Gastrocnemius medialis (tissue), 4 donors: Measurements from ENCODE around the gene CACNA1A. TPM values are rescaled to one million over a fixed set of nuclear protein-coding genes. Genes with fewer than 3 reads are reported as not detected.
"Not testable (repeated sequence)": the region's sequence is repeated elsewhere in the genome, so short reads cannot be mapped to it uniquely, and the experiment has no call there.

Source experiments
- ATAC-seq, 2 donors: fragments of 150-250 bp; one replicate each; pipeline ENCODE4 v1.9.1; 2016
- DNase-seq, 2 donors: peaks; one replicate each; pipeline ENCODE4 v3.0.0-alpha.2; 2019
- H3K27ac ChIP-seq, 4 donors: fragments of 200-600 bp; sonication (generic); 1 replicate in 1 of 4; 2 replicates in 3 of 4; pipeline ENCODE4 v1.5.1; 2016 to 2018; ENCODE audit warnings: mild to moderate bottlenecking in 2 of 4, moderate library complexity in 1 of 4
- H3K27me3 ChIP-seq, 3 donors: fragments of 200-600 bp; sonication (generic) in 2 of 3; 1 replicate in 1 of 3; 2 replicates in 2 of 3; pipeline versions ENCODE4 v1.5.1 to v1.6.0; 2016 to 2019; ENCODE audit warnings: mild to moderate bottlenecking in 1 of 3, moderate library complexity in 1 of 3
- H3K36me3 ChIP-seq, 2 donors: fragments of 200-600 bp; sonication (generic) in 1 of 2; one replicate each; pipeline ENCODE4 v1.5.1; 2017 to 2018
- H3K4me1 ChIP-seq, 2 donors: fragments of 200-600 bp; sonication (generic) in 1 of 2; one replicate each; pipeline ENCODE4 v1.5.1; 2016 to 2017; ENCODE audit warnings: mild to moderate bottlenecking in 2 of 2
- H3K4me3 ChIP-seq, 4 donors: fragments of 200-600 bp; sonication (generic) in 3 of 4; 1 replicate in 1 of 4; 2 replicates in 3 of 4; pipeline ENCODE4 v1.5.1; 2016 to 2019; ENCODE audit warnings: mild to moderate bottlenecking in 2 of 4
- H3K9me3 ChIP-seq, 3 donors: fragments of 200-600 bp; sonication (generic) in 2 of 3; 1 replicate in 1 of 3; 2 replicates in 2 of 3; pipeline ENCODE4 v1.5.1; 2016 to 2019
- POLR2A ChIP-seq, 2 donors: fragments of 450-650 bp; IDR thresholded peaks; one replicate each; pipeline ENCODE4 v1.6.1; 2017; ENCODE audit warnings: antibody characterized with exemption in 2 of 2, mild to moderate bottlenecking in 2 of 2, moderate library complexity in 2 of 2
- in situ Hi-C, 4 donors: fragments of 200-750 bp; cut with MboI; loops; one replicate each; pipeline versions ENCODE4 v1.15.0 to v1.8.0; 2017; ENCODE audit warnings: low sequenced_read_pairs in 4 of 4
- intact Hi-C: fragments of 100-400 bp; cut with DNase I; formaldehyde crosslinking; loops from one replicate; pipeline ENCODE4 v1.15.1; 2023; ENCODE audit warnings: low total_unique reads
- total RNA-seq, 4 donors: library from RNA; depleted of rRNA; stranded (reverse); fragments of >200 nt; gene quantifications; one replicate each; pipeline versions ENCODE4 v1.1.0 to v1.2.3, GENCODE V29; 2016
- TF ChIP-seq, protein P1 (sequence below), 5 experiments: fragments of 450-650 bp in 3 of 5; fragments of 200-600 bp in 2 of 5; sonication (generic) in 2 of 5; IDR thresholded peaks in 4 of 5; conservative IDR thresholded peaks in 1 of 5; 1 replicate in 4 of 5; 2 replicates in 1 of 5; pipeline ENCODE4 v1.5.1; 2016 to 2019; ENCODE audit warnings: antibody characterized with exemption in 5 of 5, mild to moderate bottlenecking in 3 of 5, moderate library complexity in 3 of 5

Gene CACNA1A
- total RNA-seq, 4 donors from 2014 or later = 0.15 to 0.51 (median 0.33) TPM; not detected in 1

DNA sequence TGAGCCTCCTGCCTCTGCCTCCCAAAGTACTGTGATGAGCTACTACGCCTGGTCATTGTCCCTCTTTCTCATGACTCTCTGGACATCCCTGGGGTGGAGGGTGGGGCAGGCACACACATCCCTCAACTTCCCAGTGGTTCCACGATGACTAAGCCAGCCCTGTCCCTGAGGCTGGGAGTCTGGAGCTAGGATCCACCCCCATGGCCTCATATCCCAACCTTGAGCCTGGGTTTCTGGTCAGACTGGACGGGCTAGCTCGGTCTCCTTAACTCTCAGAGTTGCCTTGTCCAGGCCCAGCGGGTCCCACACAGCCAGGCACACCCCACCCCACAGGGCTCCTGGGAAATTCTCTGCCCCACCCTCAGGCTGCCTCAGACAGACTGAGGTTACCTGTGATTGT, 336.5 kb downstream of the CACNA1A start:
- intact Hi-C loops (no loop called here), in situ Hi-C loops (no loop called here)
- ATAC-seq = no peak
- Histone ChIP-seq H3K27ac (no peak overlapping the region), H3K4me3 (no peak overlapping the region), H3K36me3 (no peaks in the 10 kb centered on the region), H3K9me3 (no peaks in the 10 kb centered on the region), H3K4me1 (peaks cover 10 to 20% of the 10 kb centered on the region in 2 donors), H3K27me3 (no peaks in the 10 kb centered on the region)
- DNase-seq = no peak
- no peak for TF ChIP-seq POLR2A (IDR thresholded peaks at IDR 0.05)
- TF ChIP-seq, protein P1, sequence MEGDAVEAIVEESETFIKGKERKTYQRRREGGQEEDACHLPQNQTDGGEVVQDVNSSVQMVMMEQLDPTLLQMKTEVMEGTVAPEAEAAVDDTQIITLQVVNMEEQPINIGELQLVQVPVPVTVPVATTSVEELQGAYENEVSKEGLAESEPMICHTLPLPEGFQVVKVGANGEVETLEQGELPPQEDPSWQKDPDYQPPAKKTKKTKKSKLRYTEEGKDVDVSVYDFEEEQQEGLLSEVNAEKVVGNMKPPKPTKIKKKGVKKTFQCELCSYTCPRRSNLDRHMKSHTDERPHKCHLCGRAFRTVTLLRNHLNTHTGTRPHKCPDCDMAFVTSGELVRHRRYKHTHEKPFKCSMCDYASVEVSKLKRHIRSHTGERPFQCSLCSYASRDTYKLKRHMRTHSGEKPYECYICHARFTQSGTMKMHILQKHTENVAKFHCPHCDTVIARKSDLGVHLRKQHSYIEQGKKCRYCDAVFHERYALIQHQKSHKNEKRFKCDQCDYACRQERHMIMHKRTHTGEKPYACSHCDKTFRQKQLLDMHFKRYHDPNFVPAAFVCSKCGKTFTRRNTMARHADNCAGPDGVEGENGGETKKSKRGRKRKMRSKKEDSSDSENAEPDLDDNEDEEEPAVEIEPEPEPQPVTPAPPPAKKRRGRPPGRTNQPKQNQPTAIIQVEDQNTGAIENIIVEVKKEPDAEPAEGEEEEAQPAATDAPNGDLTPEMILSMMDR (IDR thresholded peaks at IDR 0.05 in 4 of 5, conservative IDR thresholded peaks at IDR 0.05 in 1 of 5) = no peak

DNA sequence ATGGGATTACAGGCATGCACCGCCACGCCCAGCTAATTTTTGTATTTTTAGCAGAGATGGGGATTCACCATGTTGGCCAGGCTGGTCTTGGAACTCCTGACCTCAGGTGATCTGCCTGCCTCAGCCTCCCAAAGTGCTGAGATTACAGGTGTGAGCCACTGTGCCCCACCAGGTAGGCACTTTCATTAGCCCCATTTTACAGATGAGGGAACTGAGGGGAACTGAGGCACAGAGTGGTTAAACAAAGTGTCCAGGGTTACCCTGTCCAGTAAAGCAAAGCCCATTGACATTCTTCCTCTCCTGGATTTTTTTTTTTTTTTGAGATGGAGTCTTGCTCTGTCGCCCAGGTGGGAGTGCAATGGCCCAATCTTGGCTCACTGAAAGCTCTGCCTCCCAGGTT, 340.1 kb downstream of the CACNA1A start:
- H3K27me3 ChIP-seq, in situ Hi-C loops, H3K36me3 ChIP-seq, ATAC-seq, H3K9me3 ChIP-seq, DNase-seq, H3K4me3 ChIP-seq: not testable (repeated sequence)
- Histone ChIP-seq H3K4me1 (peaks cover 14 to 26% of the 10 kb centered on the region in 2 donors), H3K27ac (peak overlapping the region; percentile 75 to 89 (median 88))
- intact Hi-C loops = loop anchor here (2.0 kb wide), 1 partner anchor 15 kb away; the partner anchor contains the start of genes IER2 and STX10

DNA sequence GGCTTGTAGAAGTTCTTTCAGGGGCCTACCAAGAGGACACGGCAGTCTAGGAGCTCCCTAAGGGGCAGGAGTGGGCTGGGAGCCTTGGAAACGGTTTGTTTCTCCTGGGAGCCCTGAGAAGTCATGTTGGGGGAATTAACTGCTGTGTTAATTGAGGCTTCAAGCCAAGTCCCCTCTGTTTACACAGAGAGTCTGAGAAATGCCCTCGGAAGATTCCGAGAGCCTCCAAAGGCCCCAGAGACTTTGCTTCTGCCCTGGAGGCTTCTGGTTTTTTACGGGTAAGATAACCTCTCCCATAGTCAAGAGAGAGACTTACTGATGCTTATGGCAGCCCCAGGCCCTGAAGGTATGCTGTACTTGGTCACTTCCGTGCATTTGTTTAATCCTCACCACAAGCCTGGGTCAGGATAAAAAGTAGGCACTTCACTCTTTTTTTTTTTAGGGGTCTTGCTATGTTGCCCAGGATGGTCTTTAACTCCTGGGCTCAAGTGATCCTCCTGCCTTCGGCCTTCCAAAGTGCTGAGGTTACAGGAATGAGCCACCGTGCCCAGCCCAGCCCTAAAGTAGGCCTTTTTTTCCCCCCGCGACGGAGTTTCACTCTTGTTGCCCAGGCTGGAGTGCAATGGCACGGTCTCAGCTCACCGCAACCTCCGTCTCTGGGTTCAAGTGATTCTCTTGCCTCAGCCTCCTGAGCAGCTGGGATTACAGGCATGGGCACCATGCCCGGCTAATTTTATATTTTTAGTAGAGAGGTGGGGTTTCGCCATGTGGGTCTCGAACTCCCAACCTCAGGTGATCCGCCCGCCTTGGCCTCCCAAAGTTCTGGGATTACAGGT, 340.9 kb downstream of the CACNA1A start:
- no peak overlapping the region for H3K4me3 ChIP-seq
- H3K27ac ChIP-seq = peak overlapping the region; percentile 80 to 89 (median 88)
- no peak for TF ChIP-seq POLR2A (IDR thresholded peaks at IDR 0.05)
- TF ChIP-seq, protein P1 (IDR thresholded peaks at IDR 0.05 in 4 of 5, conservative IDR thresholded peaks at IDR 0.05 in 1 of 5) = no peak
- peaks cover 14 to 26% of the 10 kb centered on the region in 2 donors for H3K4me1 ChIP-seq
- DNase-seq = no peak
- intact Hi-C loops = no loop called here
- ATAC-seq = no peak
- in situ Hi-C loops = no loop called here
- H3K9me3 ChIP-seq = no peaks in the 10 kb centered on the region
- H3K36me3 ChIP-seq = no peaks in the 10 kb centered on the region
- no peaks in the 10 kb centered on the region for H3K27me3 ChIP-seq

DNA sequence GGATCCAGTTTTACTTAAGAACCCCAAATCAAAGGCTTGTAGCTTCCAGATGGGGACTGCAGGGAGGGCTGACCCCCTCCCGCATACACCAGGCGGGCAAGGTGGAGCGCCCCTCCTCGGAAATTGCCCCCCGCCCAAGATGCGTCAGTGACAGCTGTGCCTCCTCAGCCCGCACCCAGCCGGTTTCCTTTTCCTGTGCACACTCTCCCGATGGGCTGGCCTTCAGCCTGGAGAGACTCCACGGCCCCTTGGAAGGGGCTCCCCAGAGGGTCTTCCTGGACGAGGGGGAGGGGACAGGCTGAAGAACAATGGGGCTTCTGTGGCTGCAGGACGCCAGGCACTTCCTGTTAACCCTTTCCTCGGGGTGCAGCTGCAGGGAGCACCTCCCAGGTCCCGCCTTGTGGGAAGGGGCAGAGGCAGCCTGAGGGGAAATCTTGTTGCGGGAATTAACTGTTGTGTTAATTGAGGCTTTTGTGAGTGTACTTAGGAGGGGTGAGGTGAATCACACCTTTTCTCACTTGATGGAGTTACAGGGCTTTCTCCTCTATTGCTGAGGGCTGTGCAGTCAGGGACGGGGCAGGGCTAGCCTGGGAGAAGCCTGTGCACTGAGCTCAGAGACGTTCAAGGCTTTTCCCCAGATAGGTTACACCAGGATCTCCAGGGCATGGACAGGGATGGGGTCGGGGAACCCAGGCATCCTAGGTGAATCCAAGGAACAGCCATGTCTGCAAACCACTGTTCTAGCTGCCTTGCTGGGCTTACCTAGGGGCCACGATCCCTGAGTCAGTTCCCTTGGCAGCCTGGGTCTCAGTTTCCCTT, 341.7 kb downstream of the CACNA1A start:
- in situ Hi-C loops = no loop called here
- Histone ChIP-seq H3K27me3 (no peaks in the 10 kb centered on the region), H3K36me3 (no peaks in the 10 kb centered on the region), H3K9me3 (no peaks in the 10 kb centered on the region), H3K4me3 (peak overlapping the region; percentile 18 to 56 (median 36)), H3K27ac (peak overlapping the region; percentile 80 to 89 (median 88)), H3K4me1 (peaks cover 14 to 26% of the 10 kb centered on the region in 2 donors)
- no peak for TF ChIP-seq POLR2A (IDR thresholded peaks at IDR 0.05)
- TF ChIP-seq, protein P1 (IDR thresholded peaks at IDR 0.05 in 4 of 5, conservative IDR thresholded peaks at IDR 0.05 in 1 of 5) = no peak
- intact Hi-C loops = no loop called here
- ATAC-seq (no peak), DNase-seq (no peak)
